GM12865 (cell line): ENCODE measurements around the gene NUMA1.

ENCODE experiments used
- DNase-seq: peaks from one replicate; pipeline ENCODE4 v3.0.0; 2010; ENCODE audit warnings: low read depth
- H3K4me3 ChIP-seq: 2 replicates; pipeline ENCODE4 v1.5.1; 2011; ENCODE audit warnings: mild to moderate bottlenecking, low read depth, low read length, control low read depth
- CTCF ChIP-seq: IDR thresholded peaks from 2 replicates; pipeline ENCODE4 v1.5.1; 2011; ENCODE audit warnings: low read length, control low read depth, low read depth, inconsistent platforms; ENCODE audit not compliant: insufficient read depth; ENCODE audit errors: missing control alignments

The NUMA1 gene

GRCh38 chr11:71971680-71972079 is 108.7 kb downstream of the NUMA1 start:
- no peak for DNase-seq
- no peak overlapping the region for H3K4me3 ChIP-seq
- no peak for TF ChIP-seq CTCF

- DNase-seq, result no peak
- no peak for TF ChIP-seq CTCF
- no peak overlapping the region for H3K4me3 ChIP-seq
Measured at GRCh38 chr11:71964641-71965040, 115.7 kb downstream of the NUMA1 start.

- H3K4me3 ChIP-seq, result no peak overlapping the region
- no peak for TF ChIP-seq CTCF
- DNase-seq, result no peak
Measured at GRCh38 chr11:71963468-71963867, 116.9 kb downstream of the NUMA1 start.

GRCh38 chr11:71962428-71963038 is 117.8 kb downstream of the NUMA1 start:
- H3K4me3 ChIP-seq, result no peak overlapping the region
- TF ChIP-seq CTCF, result no peak
- DNase-seq, result peak; percentile 30

- TF ChIP-seq CTCF, result no peak
- no peak overlapping the region for H3K4me3 ChIP-seq
- no peak for DNase-seq
Measured at GRCh38 chr11:71955898-71956456, 124.4 kb downstream of the NUMA1 start.
